HL-60/S4 treated with retinoic acid at 250 ng/mL for 4 days and 3 days (cell line): ENCODE measurements around the gene HES7.
"Not testable (repeated sequence)": the region's sequence is repeated elsewhere in the genome, so short reads cannot be mapped to it uniquely, and the experiment has no call there.

Experiments
- in situ Hi-C: fragments of 300-500 bp; cut with MboI; formaldehyde crosslinking; loops from 2 replicates; pipeline ENCODE4 v1.7.0; 2022; ENCODE audit warnings: low sequenced_read_pairs

HES7 gene

DNA sequence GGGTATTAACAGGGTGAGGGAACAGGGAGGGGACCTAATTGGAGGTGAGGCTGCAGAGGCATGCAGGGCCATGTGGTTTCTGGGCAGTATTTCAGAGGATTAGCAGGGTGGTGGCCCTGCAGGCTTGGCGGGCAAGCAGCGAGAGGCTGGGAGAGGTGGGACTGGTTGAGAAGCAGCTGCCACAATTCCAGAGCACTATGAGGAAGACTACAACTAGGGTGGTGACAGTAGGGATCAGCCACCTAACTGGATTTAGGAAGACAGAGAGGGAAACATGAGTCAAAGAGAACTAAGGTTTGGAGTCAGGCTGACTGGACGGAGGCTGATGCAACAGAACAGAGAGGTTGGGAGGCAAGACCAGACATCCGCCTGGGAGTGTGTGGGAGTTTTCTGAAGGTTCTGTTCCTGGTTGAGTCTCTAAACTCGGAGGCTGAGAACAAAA is 17.9 kb downstream of the HES7 start:
- in situ Hi-C loops: no loop called here

DNA sequence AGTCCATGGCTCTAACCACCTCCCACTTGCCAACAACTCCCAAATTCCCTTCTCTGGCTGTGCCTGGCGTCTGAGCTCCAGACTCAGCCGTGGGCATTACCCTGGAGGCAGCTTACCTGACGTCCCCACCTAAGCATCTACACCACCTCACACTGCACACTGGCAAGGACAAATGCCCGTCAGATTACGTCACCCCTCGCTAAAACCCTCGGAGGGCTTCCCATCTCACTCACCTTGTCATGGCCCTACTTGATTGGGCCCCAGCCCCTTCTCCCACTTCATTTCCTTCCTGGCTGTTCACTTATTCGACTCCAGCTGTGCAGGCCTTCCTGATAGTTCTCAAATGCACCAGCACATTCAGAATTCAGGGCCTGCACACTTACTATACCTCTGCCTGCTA is 19.0 kb downstream of the HES7 start:
- in situ Hi-C loops: no loop called here

DNA sequence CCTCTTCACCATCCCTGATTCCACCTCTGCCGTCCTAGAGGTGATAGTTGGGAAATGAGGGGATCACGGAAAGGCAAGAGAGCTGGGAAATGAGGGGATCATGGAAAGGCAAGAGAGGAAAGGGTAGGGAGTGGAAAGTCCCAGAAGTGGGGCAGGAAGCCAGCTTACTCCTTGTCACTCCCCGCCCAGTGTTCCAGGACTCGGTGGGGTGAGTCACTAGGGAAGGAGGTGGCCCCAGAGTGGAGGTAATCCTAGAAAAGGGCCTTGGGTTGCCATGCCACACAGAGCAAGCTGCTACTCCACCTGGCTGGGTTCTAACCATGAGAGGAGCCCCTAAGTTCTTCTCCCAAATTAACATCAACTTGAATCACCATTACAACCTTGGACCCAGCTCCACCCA is 20.4 kb downstream of the HES7 start:
- in situ Hi-C loops: no loop called here

DNA sequence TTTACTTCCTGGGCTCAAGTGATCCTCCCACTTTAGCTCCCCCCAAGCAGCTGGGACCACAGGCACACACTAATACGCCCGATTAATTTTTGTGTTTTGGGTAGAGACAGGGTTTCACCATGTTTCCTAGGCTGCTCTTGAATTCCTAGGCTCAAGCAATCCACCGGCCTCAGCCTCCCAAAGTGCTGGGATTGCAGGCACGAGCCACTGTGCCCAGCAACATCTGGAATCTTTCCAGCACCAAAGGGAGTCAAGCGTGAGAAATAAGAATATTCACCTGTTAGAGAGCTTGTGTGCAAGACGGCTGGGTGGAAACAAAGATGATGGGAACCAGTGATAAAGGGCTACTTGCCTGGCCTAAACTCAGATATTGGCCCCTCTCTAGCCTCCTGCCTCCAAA is 22.2 kb downstream of the HES7 start:
- in situ Hi-C loops: no loop called here

DNA sequence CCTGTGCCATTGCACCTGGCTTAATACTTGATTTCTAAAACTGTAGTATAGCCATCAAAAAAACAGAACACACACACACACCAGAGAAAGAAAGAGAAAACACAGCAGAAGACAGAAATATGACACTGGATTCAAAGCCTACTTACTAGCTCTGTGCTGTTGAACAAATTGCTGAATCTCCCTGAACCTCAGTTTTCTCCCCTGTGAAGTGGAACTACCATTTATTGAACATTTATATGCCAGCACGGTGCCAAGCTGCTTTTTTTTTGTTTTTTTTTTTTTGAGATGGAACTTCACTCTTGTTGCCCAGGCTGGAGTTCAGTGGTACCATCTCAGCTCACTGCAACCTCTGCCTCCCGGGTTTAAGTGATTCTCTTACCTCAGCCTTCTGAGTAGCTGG is 23.1 kb downstream of the HES7 start:
- in situ Hi-C loops: no loop called here

DNA sequence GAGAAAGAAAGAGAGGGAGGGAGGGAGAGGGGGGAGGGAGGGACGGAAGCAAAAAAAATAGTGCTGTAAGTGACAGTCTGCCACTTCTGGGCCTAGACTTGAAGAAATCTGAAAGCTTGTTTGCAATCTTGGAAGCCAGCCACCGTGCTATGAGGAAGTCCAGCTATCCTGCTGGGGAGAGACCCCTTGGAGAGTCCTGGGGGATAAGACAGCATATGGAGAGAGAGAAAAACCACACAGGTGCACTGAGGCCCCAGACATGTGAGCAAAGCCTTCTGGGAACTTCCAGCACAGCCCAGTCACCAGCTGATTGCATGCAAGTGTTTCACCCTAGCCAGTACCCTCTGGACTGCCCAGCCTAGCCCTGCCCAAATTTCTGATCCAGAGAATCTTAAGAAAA is 23.8 kb downstream of the HES7 start:
- in situ Hi-C loops: no loop called here

DNA sequence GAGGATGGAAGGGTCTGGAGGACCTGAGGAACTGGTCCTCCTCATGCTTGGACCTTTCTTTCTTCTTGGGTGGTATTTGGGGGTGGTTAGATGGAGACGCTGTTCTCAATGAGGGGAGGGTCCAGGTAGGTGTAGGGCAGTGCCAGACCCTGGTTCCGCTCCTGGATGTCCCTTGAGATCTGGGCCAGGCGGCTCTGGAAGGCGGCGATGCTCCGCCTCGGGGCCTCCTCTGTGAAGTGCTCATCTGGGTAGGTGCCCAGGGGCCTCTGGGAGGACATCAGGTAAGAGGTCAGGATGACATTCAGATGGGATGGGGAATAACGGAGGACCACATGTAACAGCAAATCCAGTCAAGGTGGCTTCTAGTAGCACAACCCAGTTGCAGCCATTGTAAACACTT is 27.4 kb downstream of the HES7 start:
- in situ Hi-C loops: no loop called here

DNA sequence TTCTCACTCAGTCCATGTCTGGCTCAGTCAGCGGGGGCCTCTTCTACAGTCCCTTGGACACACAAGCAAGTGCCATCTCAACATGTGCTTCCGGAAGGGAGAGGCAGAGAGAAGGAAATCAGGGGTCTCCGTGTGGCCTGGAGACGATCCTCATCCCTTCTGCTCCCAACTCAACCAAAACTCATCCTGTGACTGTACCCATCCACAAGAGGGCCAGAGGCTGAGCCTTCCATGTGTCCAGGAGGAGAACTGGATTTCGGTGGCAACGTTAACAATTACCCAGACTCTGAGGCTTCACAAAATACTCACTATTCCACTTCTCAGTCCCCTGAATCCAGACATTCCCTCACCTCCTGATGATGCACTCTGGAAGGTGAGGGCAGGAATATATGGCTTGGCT is 28.5 kb downstream of the HES7 start:
- in situ Hi-C loops: no loop called here

DNA sequence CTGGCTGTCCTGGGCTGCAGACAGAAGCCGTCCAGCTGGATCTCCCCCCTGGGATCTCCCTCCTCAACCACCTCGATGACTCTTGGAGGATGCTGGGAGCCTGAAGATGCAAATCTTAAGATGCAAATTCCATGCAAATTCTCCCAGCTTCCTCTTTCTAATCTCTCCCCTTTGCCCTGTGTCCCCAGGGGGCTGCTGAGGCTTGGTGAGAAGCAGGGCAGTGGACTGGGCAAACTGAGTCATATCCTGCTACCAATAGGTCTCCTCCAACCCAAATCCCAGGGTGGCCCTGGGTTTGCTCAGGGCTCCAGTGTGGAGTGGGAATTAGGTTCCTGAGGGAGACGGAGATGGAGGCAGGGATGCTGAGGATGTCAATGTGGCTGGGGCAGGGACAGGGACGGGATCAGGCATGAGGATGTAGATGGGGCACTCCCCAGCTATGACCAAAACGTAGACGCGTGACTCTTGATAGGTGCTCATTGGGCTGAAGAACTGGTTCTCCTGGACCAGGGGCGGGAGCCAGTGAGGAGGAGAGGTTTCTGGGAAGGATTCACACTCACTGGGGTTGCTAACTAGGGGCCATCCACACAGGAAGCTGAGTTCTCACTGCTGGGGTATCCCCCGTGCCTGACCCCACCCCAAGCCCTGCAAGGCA is 32.7 kb downstream of the HES7 start:
- in situ Hi-C loops: no loop called here

DNA sequence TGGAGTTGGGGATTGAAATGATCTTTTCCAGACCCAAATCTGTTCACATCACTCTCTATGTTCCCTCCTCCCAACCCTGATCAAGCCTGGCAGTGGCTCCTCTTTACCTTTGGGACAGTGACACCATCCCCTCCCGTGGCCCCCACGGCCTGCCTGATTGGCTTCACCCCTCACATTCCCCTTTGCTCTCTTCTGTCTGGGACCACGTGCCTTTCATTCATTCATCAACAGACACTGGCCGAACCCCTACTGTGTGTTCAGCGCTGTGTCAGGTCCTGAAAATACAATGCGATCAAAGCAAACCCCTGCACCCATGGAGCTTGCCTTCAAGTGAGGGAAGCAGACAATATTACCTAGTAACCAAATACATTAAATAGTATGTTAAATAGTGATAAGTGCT is 34.2 kb downstream of the HES7 start:
- in situ Hi-C loops: no loop called here

DNA sequence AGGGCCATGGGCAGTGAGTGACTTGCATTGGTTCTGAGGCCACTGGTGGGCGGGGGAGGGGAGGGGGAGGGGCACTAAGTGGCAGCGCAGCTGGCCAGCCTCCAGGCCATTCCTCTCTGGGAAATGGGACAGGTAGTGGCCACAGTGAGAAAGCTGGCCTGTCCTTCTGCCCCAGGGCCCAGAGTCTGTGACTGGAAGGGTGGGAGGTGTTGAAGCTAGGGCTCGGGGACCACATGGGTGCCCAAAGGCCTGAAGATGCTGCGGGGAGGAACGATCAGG is 36.0 kb downstream of the HES7 start:
- in situ Hi-C loops: no loop called here

DNA sequence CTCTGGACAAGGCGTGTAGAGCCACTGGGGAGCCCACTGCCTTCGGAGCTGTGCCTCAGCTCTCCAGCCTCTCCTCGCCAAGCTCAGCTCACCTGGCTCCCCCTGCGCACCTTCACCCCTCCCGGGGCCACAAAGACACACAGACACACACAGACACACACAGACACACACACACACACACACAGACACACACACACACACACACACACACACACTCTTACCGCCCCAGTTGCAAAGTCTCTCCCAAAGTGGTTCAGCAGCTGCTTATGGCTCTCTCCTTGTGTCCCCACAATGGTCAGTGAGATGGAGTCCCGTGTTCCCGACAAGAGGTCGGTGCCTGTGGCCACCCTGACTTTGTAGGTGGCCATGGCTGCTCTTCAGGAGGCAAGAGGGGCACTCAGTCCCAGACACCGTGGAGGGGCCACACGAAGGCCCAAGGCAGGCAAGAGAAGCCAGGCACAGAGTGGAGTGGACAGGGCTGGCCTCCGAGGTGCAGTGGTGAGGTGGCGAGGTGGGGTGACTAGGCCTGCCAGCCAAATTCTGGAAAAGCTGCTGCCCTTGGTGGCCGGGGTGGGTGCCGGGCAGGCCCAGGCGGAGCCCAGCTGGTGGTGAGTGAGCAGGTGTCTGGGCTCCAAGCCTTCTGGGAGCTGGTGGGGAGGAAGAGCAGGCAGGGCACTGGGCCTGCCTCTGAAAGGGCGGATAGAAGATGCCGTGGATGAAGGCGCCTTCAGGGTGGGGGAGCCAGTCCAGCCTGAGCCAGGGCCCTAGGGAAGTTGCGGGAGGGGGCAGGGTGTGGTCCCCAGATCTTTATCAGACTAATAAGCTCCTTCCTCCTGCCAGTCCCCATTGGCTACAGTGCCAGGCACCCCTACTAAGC is 36.6 kb downstream of the HES7 start, which contains the start of gene ALOX12B:
Gene ALOX12B (minus strand): TSS at position 642 of the 877 bp plus-strand sequence. CDS start 274 bp downstream, at position 368.
- in situ Hi-C loops: no loop called here

DNA sequence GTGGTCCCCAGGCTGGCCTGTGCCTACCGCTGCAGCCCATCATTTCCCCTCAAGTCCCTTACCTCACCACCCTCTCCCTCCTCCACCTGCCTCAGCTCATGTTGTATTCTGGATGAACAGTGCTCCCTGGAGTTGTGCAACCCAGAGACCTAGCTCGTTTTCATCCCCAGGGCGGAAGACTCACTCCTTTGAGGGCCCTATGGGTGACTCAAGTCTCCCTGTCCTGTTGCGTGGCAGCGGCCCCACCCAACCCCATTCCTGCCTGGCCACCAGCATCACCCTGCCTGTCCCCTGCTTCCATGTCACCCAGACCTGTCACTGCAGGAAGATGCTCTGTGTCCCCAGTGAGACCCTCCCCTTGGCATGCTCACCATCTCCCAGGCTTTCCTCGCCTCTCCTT is 39.7 kb downstream of the HES7 start:
- in situ Hi-C loops: no loop called here

DNA sequence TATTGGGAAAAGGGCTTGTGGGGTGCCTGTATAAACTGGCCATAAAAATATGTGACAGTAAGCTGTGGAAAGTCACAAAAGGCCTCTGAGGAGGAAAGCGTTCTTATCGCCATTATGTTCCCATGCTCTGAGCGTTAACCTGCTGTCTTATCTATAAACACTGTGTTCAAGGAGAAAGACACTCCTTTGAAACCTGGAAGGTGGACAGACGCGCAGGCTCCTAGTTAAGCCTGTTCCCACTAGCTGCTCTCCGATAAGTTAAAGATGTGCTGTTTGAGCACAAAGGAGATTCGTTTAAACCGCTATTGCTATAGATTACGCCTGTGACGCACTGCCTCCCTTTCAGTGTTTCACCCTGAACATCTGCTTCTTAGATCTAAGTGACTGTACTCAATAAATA is 41.6 kb downstream of the HES7 start:
- in situ Hi-C loops: no loop called here

DNA sequence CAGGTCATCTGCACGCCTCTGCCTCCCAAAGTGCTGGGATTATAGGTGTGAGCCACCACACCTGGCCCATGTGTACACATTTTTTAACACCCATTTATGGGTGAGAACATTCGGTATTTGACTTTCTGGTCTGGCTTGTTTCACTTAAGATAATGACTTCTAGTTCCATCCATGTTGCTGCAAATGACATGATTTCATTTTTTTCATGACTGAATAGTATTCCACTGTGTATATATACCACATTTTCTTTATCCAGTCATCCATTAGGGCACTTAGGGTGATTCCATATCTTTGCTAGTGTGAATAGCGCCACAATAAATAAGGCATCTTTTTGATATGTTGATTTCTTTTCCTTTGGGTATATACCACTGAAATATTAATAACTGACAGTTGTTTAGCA is 42.0 kb downstream of the HES7 start:
- in situ Hi-C loops: no loop called here

DNA sequence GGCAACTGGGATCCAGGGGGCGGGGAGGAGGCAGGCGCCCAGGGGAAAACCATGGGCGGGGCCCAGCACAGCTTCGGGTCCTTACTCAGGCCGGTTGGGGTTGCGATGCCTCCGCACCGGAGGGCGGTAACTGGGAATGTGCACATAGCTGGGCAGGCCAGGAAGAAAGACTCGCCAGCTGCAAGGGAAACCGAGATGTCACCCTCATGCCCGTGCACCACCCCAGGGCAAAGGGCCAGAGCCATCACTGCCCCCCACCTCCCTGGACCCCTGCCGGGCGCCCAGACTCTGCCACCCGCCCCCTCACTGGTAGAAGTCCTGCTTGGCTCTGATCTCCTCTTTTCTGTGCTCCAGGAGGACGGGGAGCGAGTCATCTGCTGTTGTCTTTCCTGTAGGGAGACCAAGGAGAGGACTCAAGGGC is 43.1 kb downstream of the HES7 start:
- in situ Hi-C loops: no loop called here

DNA sequence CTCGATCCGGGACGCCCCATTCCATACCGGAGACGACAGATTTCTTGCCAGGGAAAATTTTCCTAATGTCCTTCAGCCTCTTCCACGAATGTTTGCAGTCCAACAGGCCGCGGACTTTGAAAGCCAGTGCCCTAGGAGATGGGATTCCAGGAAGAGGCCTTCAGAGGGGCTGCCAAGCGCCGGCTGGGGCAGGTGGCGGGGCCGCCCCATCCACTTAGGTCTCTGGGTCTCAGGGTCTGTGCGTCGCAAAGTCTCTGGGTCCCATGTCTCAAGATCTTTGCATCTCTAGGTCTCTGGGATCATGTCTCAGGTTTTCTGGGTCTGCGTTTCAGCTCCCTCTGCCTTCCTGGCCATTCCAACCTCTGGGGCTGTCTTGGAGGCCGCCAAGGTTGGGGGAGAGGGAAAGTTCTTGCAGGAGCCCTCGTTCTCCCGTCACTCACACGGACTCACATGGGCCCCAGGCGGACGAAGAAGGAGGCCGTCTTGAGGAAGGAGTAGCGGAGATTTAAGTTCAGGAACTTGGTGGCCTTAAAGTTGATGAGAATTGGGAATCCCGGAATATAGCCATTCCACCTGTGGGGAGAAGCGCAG is 43.6 kb downstream of the HES7 start:
- in situ Hi-C loops: no loop called here

DNA sequence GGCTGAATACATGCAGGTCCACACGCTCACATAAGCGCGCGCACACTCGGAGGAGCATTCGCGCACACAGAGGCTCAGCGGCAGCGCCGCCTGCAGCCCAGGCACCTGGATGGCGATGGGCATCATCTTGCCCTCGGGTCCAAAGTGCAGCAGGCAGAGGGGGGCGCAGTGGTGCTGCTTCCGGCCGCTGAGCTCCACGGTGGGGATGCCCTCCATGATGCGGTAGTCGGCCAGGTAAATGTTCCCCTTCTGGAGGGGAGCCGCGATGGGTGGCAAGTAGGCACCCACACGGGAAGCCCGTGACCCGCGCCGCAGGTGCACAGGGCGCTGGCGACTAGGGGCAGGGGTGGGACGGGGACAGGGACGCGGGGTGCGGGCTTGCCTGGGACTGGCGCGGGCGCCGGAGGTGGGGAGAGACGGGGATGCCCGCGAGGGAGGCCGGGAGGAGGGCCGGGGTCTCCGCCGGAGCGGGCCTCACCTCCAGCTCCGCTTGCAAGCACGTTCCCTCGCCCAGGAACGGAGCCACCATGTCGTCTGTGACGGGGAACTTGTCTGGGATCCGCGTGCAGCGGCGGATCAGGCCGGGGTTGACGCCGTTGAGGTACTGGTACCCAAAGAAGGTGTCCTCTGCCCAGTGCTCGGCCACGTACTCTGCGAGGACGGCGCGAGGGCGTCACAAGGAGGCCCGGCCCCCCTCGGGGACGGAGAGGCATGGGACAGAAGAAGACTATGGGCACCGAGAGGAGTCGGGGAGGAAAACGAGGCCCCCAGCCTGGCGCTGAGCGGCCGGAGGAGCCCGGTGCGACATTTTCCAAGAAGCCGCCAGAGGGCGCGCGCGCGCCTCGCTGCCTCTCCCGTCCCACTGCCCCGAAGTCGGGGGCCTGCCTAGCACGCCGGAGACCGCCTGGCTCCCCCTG is 44.4 kb downstream of the HES7 start:
- in situ Hi-C loops: no loop called here

DNA sequence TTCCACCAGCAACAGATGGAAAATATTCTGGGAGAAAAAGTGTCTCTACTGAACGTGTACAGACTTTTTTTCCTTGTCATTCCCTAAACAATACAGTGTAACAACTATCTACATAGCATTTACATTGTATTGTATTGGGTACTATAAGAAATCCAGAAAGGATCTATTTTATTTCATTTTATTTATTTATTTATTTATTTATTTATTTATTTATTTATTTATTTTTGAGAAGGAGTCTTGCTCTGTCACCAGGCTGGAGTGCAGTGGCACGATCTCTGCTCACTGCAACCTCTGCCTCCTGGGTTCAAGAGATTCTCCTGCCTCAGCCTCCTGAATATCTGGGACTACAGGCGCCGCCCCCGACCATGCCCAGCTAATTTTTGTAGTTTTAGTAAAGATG is 46.0 kb downstream of the HES7 start:
- in situ Hi-C loops: not testable (repeated sequence)

DNA sequence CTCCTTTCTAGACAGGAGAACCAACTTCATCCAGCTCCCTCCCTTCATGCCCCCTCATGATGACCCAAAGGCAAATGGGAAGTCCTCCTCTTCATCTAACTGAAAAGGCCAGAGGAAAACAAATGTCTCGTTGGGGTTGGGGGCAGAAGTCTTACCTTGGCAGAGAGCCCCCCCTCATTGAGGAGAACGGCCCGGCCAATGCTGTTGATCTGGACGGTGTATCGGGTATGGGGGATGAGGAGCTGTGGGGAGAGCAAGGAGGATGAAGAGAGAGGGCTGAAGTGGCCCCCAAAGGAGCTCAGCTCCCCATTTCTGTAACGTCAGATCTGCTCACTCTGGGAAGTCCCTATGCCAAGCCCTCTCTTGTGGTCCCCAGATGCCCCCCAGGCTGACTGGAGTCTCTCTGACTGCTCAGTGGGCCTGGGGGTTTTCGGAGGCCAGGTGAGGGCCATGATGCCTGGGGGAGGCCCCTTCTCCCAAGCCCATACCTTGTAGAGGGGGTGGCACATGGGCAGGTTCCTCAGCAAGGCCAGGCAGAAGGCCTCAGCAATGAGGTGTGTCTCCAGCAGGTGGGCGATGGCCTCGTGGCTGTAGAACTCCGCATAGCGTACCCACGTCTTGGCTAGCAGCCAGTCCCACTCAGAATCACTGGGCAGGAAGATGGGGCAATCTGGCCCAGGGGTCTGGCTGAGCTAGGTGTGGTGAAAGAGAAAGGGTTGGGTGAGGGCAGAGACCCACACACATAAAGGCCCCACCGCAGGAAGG is 47.2 kb downstream of the HES7 start:
- in situ Hi-C loops: no loop called here
